Measurements from ENCODE around the gene PRMT3. TPM values are rescaled to one million over a fixed set of nuclear protein-coding genes. Genes with fewer than 3 reads are reported as not detected.

PRMT3 gene
- total RNA-seq, 2 experiments from 2014 or later, result 11.2 to 11.8 TPM

DNA sequence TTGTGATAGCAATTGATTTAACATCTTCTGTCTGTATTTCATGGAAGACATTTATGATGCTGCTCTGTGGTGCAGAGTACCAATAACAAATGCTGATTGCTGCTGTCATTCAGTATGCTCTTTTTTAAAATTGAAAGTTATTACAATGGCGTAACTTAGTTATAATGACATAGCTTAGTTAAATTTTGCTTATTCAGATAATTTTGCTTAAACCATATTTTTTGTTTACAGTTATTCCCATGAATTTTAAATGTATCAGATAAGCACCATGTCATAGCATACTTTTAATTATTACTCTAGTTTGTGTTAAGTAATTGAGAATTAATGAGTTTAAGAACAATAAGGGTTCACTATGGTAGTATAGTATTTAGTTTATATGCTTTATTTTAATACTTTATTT, 15.5 kb downstream of the PRMT3 start:
- Histone ChIP-seq H3K27me3 (ENCODE audit: control insufficient read depth in 1 of 2, insufficient read depth in 2 of 2, low read length in 2 of 2) (no peaks in the 10 kb centered on the region), H3K4me3 (ENCODE audit: low read length) (no peak overlapping the region), H3K9me3 (ENCODE audit: control insufficient read depth in 1 of 2, insufficient read depth in 1 of 2, low read length in 2 of 2) (no peaks in the 10 kb centered on the region), H3K27ac (ENCODE audit: low read depth in 1 of 2, low read length in 2 of 2) (no peak overlapping the region), H3K36me3 (ENCODE audit: insufficient read depth, low read length) (peaks cover 42% of the 10 kb centered on the region), H3K4me1 (ENCODE audit: insufficient read depth, low read length) (no peaks in the 10 kb centered on the region)
- H3K27ac Mint-ChIP-seq, result no peak overlapping the region
- DNase-seq (no peak), ATAC-seq (ENCODE audit: poor library complexity) (no peak)
- ChIA-PET POLR2A (interaction anchor here (0.7 kb wide), 1 partner anchor 135 kb away, joined by 3 read pairs; no protein-coding TSS in a partner anchor), CTCF (no interaction called here)
- no peaks in the 10 kb centered on the region for H3K9me3 Mint-ChIP-seq
- peaks cover 75% of the 10 kb centered on the region for H3K36me3 Mint-ChIP-seq (ENCODE audit: low read depth)
- intact Hi-C loops (cut with DNase I, micrococcal nuclease), result no loop called here
- TF ChIP-seq, protein P1, sequence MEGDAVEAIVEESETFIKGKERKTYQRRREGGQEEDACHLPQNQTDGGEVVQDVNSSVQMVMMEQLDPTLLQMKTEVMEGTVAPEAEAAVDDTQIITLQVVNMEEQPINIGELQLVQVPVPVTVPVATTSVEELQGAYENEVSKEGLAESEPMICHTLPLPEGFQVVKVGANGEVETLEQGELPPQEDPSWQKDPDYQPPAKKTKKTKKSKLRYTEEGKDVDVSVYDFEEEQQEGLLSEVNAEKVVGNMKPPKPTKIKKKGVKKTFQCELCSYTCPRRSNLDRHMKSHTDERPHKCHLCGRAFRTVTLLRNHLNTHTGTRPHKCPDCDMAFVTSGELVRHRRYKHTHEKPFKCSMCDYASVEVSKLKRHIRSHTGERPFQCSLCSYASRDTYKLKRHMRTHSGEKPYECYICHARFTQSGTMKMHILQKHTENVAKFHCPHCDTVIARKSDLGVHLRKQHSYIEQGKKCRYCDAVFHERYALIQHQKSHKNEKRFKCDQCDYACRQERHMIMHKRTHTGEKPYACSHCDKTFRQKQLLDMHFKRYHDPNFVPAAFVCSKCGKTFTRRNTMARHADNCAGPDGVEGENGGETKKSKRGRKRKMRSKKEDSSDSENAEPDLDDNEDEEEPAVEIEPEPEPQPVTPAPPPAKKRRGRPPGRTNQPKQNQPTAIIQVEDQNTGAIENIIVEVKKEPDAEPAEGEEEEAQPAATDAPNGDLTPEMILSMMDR (IDR thresholded peaks at IDR 0.05), result no peak
- no peak overlapping the region for H3K4me3 Mint-ChIP-seq
- H3K27me3 Mint-ChIP-seq, result no peaks in the 10 kb centered on the region
- peaks cover 11% of the 10 kb centered on the region for H3K4me1 Mint-ChIP-seq (ENCODE audit: low read depth)

DNA sequence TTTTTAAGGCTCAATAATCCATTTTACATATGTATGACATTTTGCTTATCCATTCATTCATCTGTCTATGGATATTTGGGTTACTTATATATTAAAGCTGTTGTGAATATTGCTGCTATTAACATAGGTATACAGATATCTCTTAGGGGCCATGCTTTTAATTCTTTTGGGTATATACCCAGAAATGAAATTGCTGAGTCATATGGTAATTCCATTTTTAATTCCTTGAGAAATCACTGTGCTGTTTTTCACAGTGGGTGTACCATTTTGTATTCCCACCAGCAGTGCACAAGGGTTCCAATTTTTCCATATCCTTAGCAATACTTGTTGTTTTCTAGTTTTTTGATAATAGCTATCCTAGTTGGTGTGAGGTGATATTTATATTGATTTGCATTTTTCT, 19.0 kb downstream of the PRMT3 start:
- Mint-ChIP-seq H3K4me1 (ENCODE audit: low read depth) (peaks cover 9% of the 10 kb centered on the region), H3K27ac (no peak overlapping the region), H3K36me3 (ENCODE audit: low read depth) (peaks cover 79% of the 10 kb centered on the region), H3K27me3 (no peaks in the 10 kb centered on the region), H3K4me3 (no peak overlapping the region), H3K9me3 (no peaks in the 10 kb centered on the region)
- Histone ChIP-seq H3K27me3 (ENCODE audit: control insufficient read depth in 1 of 2, insufficient read depth in 2 of 2, low read length in 2 of 2) (no peaks in the 10 kb centered on the region), H3K9me3 (ENCODE audit: control insufficient read depth in 1 of 2, insufficient read depth in 1 of 2, low read length in 2 of 2) (no peaks in the 10 kb centered on the region), H3K36me3 (ENCODE audit: insufficient read depth, low read length) (peaks cover 52% of the 10 kb centered on the region), H3K4me1 (ENCODE audit: insufficient read depth, low read length) (no peaks in the 10 kb centered on the region), H3K27ac (ENCODE audit: low read depth in 1 of 2, low read length in 2 of 2) (no peak overlapping the region), H3K4me3 (ENCODE audit: low read length) (no peak overlapping the region)
- DNase-seq (no peak), ATAC-seq (ENCODE audit: poor library complexity) (no peak)
- intact Hi-C loops (cut with DNase I, micrococcal nuclease), result no loop called here
- CTCF ChIA-PET, result interaction anchor here (0.7 kb wide), 1 partner anchor 9 kb away, joined by 3 read pairs; no protein-coding TSS in a partner anchor
- TF ChIP-seq, protein P1 (IDR thresholded peaks at IDR 0.05), result no peak
- POLR2A ChIA-PET, result no interaction called here

DNA sequence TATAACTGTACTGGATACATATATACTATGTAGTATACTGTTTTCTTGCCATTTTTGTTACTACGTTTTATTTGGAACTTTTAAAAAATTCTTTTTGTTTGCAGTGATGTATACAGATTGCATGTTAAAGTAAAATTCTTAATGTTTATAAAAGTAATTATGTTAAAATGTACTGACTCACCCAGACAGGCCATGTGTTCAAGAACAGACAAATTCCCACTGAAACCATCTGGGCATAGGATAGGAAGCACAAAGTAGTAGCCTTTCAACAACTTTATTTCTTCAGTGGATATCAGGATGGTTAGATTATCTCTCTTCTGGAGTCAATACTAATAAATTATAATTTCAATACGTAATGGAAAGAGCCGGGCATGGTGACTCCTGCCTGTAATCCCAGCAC, 19.8 kb downstream of the PRMT3 start:
- Mint-ChIP-seq H3K27ac (no peak overlapping the region), H3K9me3 (no peaks in the 10 kb centered on the region), H3K4me1 (ENCODE audit: low read depth) (peaks cover 15% of the 10 kb centered on the region), H3K36me3 (ENCODE audit: low read depth) (peaks cover 79% of the 10 kb centered on the region), H3K27me3 (no peaks in the 10 kb centered on the region), H3K4me3 (no peak overlapping the region)
- intact Hi-C loops (cut with DNase I, micrococcal nuclease), result no loop called here
- Histone ChIP-seq H3K4me3 (ENCODE audit: low read length) (no peak overlapping the region), H3K4me1 (ENCODE audit: insufficient read depth, low read length) (no peaks in the 10 kb centered on the region), H3K36me3 (ENCODE audit: insufficient read depth, low read length) (peaks cover 52% of the 10 kb centered on the region), H3K9me3 (ENCODE audit: control insufficient read depth in 1 of 2, insufficient read depth in 1 of 2, low read length in 2 of 2) (no peaks in the 10 kb centered on the region), H3K27ac (ENCODE audit: low read depth in 1 of 2, low read length in 2 of 2) (no peak overlapping the region), H3K27me3 (ENCODE audit: control insufficient read depth in 1 of 2, insufficient read depth in 2 of 2, low read length in 2 of 2) (no peaks in the 10 kb centered on the region)
- ATAC-seq (ENCODE audit: poor library complexity) (no peak), DNase-seq (no peak)
- ChIA-PET CTCF (no interaction called here), POLR2A (no interaction called here)
- TF ChIP-seq, protein P1 (IDR thresholded peaks at IDR 0.05), result no peak

Data from CD4-positive, alpha-beta T cell (primary cell).